Hair follicular keratinocyte (primary cell): ENCODE results near the gene CA10. TPM values are rescaled to one million over a fixed set of nuclear protein-coding genes. Genes with fewer than 3 reads are reported as not detected.

Experiments used
- total RNA-seq: library from RNA; depleted of rRNA; stranded (reverse); fragments of >200 nt; gene quantifications from 2 replicates; pipeline ENCODE4 v1.2.3, GENCODE V29; 2015

The CA10 gene
- 0.08 and 0.19 TPM in 2 replicates for total RNA-seq

GRCh38 chr17:52158450-52159042 lies at the start of gene CA10:
Gene CA10, minus strand, starts transcription at chr17:52158714.

